Effector CD4-positive, alpha-beta T cell (primary cell): ENCODE measurements around the gene CCL24.
"Not testable (repeated sequence)": the region's sequence is repeated elsewhere in the genome, so short reads cannot be mapped to it uniquely, and the experiment has no call there.

Source experiments
- DNase-seq: peaks from one replicate; pipeline ENCODE4 v3.0.0-alpha.2; 2020

The CCL24 gene

GRCh38 chr7:75779516-75779915, 34.1 kb downstream of the CCL24 start:
- DNase-seq = not testable (repeated sequence)

- not testable (repeated sequence) for DNase-seq
Measured at GRCh38 chr7:75779035-75779434, 34.6 kb downstream of the CCL24 start.

DNA sequence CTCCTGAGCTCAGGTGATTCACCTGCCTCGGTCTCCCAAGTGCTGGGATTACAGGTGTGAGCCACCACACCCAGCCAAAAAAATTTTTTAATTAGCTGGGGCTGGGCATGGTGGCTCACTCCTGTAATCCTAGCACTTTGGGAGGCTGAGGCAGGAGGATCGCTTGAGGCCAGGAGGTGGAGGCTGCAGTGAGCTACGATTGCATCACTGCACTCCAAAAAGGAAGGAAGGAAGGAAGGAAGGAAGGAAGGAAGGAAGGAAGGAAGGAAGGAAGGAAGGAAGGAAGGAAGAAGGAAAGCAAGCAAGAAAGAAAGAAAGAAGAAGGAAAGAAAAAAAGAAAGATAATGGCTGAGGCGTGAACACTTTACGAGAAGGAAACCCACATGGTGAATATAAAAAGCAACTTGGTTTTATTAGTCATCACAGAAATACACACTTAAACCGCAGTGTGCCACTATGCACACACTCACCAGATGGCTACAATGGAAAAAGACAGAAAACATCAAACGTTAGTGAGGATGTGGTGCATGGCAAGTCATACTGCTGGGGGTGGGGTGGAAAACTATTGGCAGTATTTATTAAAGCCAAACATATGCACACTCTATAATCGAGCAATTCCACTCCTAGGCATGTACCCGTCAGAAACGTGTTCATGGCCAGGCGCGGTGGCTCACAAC, 37.2 kb downstream of the CCL24 start:
- no peak for DNase-seq

DNA sequence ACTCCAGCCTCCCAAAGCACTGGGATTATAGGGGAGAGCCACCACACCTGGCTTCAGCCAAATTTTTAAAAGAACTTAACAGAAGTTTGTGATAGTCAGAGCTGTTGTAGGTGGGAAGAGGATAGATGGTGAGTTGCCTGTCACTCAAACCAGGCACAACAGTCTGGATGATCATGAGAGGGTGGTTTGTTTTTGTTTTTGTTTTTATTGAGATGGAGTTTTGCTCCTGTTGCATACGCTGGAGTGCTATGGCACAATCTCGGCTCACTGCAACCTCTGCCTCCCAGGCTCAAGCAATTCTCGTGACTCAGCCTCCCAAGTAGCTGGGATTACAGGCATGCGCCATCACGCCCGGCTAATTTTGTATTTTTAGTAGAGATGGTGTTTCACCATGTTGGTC, 39.6 kb downstream of the CCL24 start:
- not testable (repeated sequence) for DNase-seq

GRCh38 chr7:75772081-75773077, 41.2 kb downstream of the CCL24 start, which contains the start of gene CCL26:
Gene CCL26 (minus strand): TSS chr7:75772211. CDS start chr7:75772176, 35 bp downstream.
- DNase-seq = no peak

- no peak for DNase-seq
Measured at GRCh38 chr7:75771224-75771623, 42.4 kb downstream of the CCL24 start.

- DNase-seq = no peak
Measured at GRCh38 chr7:75762350-75762917, 51.2 kb downstream of the CCL24 start.

DNA sequence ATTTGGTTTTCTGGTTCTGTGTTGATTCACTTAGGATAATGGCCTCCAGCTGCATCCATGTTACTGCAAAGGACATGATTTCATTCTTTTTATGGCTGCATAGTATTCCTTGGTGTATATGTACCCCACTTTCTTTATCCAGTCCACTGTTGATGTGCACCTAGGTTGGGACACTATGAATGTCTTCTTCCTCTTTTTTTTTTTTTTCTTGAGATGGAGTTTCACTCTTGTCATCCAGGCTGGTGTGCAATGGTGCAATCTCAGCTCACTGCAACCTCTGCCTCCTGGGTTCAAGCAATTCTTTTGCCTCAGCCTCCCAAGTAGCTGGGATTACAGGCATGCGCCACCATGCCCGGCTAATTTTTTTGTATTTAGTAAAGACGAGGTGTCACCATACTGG, 51.8 kb downstream of the CCL24 start:
- not testable (repeated sequence) for DNase-seq
